ENCODE data around the gene SMIM35. TPM values are rescaled to one million over a fixed set of nuclear protein-coding genes. Genes with fewer than 3 reads are reported as not detected.
"Not testable (repeated sequence)": the region's sequence is repeated elsewhere in the genome, so short reads cannot be mapped to it uniquely, and the experiment has no call there.

SMIM35 gene
- total RNA-seq, 8 experiments from 2014 or later: 0.09 to 0.52 (median 0.17) TPM; not detected in 3

DNA sequence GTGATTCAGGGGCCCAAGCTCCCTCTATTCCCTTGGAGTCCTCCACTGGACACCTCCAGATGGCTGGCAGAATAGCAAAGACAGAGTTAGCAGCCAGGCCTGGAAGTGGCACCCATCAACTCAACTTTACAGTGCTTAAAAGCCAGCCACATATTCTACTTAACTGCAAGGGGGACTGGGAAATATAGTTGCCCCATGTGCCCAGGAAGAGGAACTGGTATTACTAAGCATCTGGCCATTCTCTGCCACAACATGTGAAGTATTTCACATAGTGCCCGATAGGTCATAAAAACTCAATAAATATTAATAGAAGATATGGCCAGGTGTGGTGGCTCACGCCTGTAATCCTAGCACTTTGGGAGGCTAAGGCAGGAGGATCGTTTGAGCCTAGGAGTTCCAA is 106.0 kb downstream of the SMIM35 start:
- H3K4me3 ChIP-seq: no peak overlapping the region
- H3K27ac ChIP-seq: no peak overlapping the region
- 0 to 100% (median 54%) methylated on average over 1 to 3 of the region's 3 CpGs; no CpG with 5 or more reads in 4 of the 10 experiments for WGBS, 10 experiments
- no peaks in the 10 kb centered on the region for H3K4me1 ChIP-seq (replicated peaks in 1 of 2)
- in situ Hi-C loops (cut with MboI; ENCODE audit: low pct_unique_long_range_greater_than_20kb in 2 of 9, low sequenced_read_pairs in 9 of 9, unreplicated experiment in 9 of 9): no loop called here
- ATAC-seq (replicated peaks in 6 of 8): no peak

DNA sequence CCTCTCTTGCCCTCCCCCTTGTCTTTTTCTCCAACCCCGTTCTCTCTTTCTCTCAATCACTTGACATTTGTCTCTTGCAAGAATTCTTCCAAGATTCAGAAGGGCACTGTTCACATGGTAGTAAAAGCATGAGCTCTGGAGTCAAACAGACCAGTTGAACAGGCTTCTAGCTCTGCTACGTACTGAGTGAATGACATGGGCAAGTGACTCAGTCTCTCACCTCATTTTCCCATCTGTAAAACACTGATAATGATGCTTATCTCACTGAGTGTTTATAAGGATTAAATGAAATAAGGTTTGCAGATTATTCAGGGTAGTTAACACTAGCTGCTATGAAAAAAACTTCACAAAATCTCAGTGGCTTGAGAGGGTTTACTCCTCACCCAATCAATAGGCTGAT is 106.5 kb downstream of the SMIM35 start:
- Histone ChIP-seq H3K4me1 (replicated peaks in 1 of 2) (no peaks in the 10 kb centered on the region), H3K4me3 (no peak overlapping the region), H3K27ac (no peak overlapping the region)
- WGBS, 10 experiments: 0 to 65% (median 38%) methylated on average over 1 to 2 of the region's 2 CpGs; no CpG with 5 or more reads in 5 of the 10 experiments
- in situ Hi-C loops (cut with MboI; ENCODE audit: low pct_unique_long_range_greater_than_20kb in 2 of 9, low sequenced_read_pairs in 9 of 9, unreplicated experiment in 9 of 9): no loop called here
- ATAC-seq (replicated peaks in 6 of 8): no peak

DNA sequence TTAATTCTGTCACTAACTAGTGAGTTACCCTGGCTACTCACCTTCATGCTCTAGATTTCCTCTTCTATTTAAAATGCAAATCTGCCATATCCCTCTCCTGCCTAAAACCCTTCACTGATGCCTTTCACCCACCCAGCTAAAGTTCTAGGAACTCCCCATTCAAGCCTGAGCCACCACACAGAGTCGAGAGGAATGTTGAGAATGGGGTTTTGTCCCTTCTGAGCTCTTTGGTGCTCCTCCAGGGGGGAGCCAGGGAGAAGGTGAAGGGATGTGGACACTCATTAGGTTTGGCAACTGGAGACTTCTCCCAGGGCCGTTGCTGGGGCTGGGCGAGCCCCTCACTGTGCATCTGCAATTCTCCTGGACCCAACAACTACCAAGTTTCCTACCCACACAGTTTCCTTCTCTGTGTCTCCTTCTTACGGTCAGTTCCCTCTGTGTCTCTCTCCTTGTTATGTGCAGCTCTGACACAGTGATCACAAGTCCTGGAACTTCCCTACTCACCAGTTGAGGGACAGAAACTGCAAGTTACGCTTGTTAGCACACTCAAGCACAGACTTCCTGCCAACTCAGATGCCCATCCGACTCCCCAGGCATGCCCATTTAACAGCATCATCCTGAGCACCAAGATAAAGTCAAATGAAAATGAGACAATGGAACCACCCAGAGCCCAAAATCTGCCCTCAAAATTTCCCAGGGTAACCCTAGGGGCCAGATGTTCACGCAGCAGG is 107.1 kb downstream of the SMIM35 start:
- no peaks in the 10 kb centered on the region for H3K4me1 ChIP-seq (replicated peaks in 1 of 2)
- 17 to 100% (median 75%) methylated on average over 1 to 7 of the region's 7 CpGs; no CpG with 5 or more reads in 3 of the 10 experiments for WGBS, 10 experiments
- no peak for ATAC-seq (replicated peaks in 6 of 8)
- no peak overlapping the region for H3K4me3 ChIP-seq
- no peak overlapping the region for H3K27ac ChIP-seq
- in situ Hi-C loops (cut with MboI; ENCODE audit: low pct_unique_long_range_greater_than_20kb in 2 of 9, low sequenced_read_pairs in 9 of 9, unreplicated experiment in 9 of 9): no loop called here

DNA sequence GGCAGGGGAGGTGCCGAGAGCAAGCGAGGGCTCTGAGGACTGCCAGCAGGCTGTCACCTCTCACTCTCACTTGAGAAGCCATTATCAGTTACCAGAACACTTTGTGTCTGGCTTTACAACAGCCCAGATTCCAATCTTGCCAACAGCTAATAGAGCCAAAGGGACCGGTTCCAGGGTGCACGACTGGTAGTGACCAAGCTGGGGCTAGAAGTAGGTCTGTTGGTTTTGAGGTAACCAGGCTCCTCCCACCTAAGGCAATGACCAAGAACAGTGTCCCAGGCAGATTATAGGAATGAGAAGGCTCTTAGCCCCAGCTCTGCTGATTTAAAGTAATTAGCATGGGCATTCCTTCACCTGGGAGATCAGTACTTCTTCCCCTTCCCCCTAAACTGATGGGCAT is 107.8 kb downstream of the SMIM35 start:
- in situ Hi-C loops (cut with MboI; ENCODE audit: low pct_unique_long_range_greater_than_20kb in 2 of 9, low sequenced_read_pairs in 9 of 9, unreplicated experiment in 9 of 9): no loop called here
- Histone ChIP-seq H3K4me1 (replicated peaks in 1 of 2) (no peaks in the 10 kb centered on the region), H3K27ac (no peak overlapping the region), H3K4me3 (no peak overlapping the region)
- no peak for ATAC-seq (replicated peaks in 6 of 8)
- WGBS, 10 experiments: 25 to 100% methylated on average over 1 to 2 of the region's 4 CpGs; no CpG with 5 or more reads in 8 of the 10 experiments

DNA sequence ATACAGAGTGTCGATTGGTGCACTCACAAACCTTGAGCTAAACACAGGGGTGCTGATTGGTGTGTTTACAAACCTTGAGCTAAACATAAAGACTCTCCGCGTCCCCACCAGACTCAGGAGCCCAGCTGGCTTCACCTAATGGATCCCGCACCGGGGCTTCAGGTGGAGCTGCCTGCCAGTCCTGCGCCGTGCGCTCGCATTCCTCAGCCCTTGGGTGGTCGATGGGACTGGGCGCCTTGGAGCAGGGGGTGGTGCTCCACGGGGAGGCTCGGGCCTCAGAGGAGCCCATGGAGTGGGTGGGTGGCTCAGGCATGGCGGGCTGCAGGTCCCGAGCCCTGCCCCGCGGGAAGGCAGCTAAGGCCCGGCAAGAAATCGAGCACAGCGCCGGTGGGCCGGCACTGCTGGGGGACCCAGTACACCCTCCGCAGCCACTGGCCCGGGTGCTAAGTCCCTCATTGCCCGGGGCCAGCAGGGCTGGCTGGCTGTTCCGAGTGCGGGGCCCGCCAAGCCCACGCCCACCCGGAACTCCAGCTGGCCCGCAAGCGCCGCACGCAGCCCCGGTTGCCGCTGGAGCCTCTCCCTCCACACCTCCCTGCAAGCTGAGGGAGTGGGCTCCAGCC is 108.4 kb downstream of the SMIM35 start:
- H3K4me1 ChIP-seq (replicated peaks in 1 of 2); H3K4me3 ChIP-seq; ATAC-seq (replicated peaks in 6 of 8); in situ Hi-C loops (cut with MboI; ENCODE audit: low pct_unique_long_range_greater_than_20kb in 2 of 9, low sequenced_read_pairs in 9 of 9, unreplicated experiment in 9 of 9); H3K27ac ChIP-seq: not testable (repeated sequence)
- WGBS, 10 experiments: 65 to 100% methylated on average over 2 to 4 of the region's 36 CpGs; no CpG with 5 or more reads in 8 of the 10 experiments

DNA sequence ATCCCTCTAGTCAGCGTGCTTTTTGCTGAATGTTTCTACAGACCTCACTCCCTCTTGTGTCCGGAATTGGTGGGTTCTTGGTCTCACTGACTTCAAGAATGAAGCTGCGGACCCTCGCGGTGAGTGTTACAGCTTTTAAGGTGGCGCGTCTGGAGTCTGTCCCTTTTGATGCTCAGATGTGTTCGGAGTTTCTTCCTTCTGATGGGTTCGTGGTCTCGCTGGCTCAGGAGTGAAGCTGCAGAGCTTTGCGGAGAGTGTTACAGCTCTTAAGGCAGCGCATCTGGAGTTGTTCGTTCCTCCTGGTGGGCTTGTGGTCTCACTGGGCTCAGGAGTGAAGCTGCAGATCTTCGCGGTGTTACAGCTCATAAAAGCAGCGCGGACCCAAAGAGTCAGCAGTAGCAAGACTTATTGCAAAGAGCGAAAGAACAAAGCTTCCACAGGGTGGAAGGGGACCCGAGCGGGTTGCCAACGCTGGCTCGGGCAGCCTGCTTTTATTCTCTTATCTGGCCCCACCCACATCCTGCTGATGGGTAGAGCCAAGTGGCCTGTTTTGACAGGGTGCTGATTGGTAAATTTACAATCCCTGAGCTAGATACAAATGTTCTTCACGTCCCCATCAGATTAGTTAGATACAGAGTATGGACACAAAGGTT is 109.0 kb downstream of the SMIM35 start:
- H3K4me1 ChIP-seq (replicated peaks in 1 of 2); H3K27ac ChIP-seq; in situ Hi-C loops (cut with MboI; ENCODE audit: low pct_unique_long_range_greater_than_20kb in 2 of 9, low sequenced_read_pairs in 9 of 9, unreplicated experiment in 9 of 9); H3K4me3 ChIP-seq; ATAC-seq (replicated peaks in 6 of 8): not testable (repeated sequence)
- 12 to 100% (median 90%) methylated on average over 1 to 12 of the region's 23 CpGs; no CpG with 5 or more reads in 4 of the 10 experiments for WGBS, 10 experiments

DNA sequence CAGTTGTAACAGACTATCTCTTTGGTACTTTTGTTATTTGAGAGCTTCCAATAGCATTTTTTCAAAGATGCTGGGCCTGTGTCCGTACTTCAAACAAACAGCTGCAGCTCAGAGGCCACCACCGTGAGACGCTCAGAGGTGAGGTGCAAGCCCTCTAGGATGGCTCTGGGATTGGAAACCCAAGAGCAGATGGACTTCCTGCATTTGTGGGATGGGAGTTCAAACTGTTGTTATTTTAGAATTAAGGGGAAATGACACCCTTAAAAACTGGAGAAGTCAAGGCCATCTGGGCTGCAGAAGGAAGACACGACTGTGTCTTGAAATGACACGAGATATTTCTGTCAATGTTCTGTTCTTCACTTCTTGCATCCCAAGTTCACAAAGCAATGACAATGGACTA is 109.7 kb downstream of the SMIM35 start:
- in situ Hi-C loops (cut with MboI; ENCODE audit: low pct_unique_long_range_greater_than_20kb in 2 of 9, low sequenced_read_pairs in 9 of 9, unreplicated experiment in 9 of 9): no loop called here
- Histone ChIP-seq H3K4me1 (replicated peaks in 1 of 2) (peaks cover 0 to 5% of the 10 kb centered on the region in 2 donors), H3K27ac (no peak overlapping the region), H3K4me3 (no peak overlapping the region)
- 21 to 96% (median 88%) methylated on average over 2 to 5 of the region's 5 CpGs; no CpG with 5 or more reads in 3 of the 10 experiments for WGBS, 10 experiments
- no peak for ATAC-seq (replicated peaks in 6 of 8)

DNA sequence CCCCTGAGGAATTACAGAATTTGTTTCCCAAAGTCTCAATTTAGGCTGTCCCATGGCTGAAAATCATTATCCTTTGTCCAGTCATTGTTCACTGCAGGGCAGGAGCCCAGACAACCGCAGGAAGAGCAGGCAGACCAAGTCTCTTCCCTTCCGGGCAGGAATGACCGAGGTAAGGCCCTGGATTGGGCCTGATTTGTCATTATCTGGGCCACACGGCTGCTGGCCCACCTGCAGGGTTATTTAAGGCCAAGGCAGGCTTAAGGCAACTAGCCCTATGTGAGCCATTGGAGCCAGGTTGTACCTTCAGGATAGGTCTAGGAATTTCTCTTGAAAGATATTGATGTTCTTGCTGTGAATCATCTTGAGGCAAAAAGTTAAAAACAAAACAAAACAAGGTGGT is 110.3 kb downstream of the SMIM35 start:
- in situ Hi-C loops (cut with MboI; ENCODE audit: low pct_unique_long_range_greater_than_20kb in 2 of 9, low sequenced_read_pairs in 9 of 9, unreplicated experiment in 9 of 9): no loop called here
- peaks cover 0 to 5% of the 10 kb centered on the region in 2 donors for H3K4me1 ChIP-seq (replicated peaks in 1 of 2)
- H3K4me3 ChIP-seq: no peak overlapping the region
- ATAC-seq (replicated peaks in 6 of 8): no peak
- 0 to 100% (median 53%) methylated on average over 1 to 4 of the region's 4 CpGs; no CpG with 5 or more reads in 3 of the 10 experiments for WGBS, 10 experiments
- no peak overlapping the region for H3K27ac ChIP-seq

DNA sequence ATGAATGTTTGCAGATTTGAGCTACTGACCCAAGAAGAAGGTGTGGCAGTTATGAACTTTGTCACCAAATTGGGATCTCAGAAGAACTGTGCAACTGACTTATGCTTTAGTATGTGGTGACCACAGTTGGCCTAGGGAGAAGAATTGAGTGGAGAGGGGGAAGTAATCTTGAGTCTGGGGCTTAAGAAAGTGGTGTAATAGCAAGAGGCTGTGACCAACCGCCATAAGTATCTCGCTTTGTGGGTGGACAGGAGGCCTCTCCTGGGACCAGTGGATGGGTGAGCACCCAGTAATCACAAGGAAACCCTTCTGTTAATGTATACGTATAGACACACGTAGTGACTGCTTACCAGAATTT is 113.3 kb downstream of the SMIM35 start:
- in situ Hi-C loops (cut with MboI; ENCODE audit: low pct_unique_long_range_greater_than_20kb in 2 of 9, low sequenced_read_pairs in 9 of 9, unreplicated experiment in 9 of 9): no loop called here
- WGBS, 10 experiments: 43 to 100% (median 80%) methylated on average over 1 to 4 of the region's 4 CpGs; no CpG with 5 or more reads in 2 of the 10 experiments
- ATAC-seq (replicated peaks in 6 of 8): no peak
- Histone ChIP-seq H3K4me1 (replicated peaks in 1 of 2) (peaks cover 0 to 5% of the 10 kb centered on the region in 2 donors), H3K27ac (no peak overlapping the region), H3K4me3 (no peak overlapping the region)

DNA sequence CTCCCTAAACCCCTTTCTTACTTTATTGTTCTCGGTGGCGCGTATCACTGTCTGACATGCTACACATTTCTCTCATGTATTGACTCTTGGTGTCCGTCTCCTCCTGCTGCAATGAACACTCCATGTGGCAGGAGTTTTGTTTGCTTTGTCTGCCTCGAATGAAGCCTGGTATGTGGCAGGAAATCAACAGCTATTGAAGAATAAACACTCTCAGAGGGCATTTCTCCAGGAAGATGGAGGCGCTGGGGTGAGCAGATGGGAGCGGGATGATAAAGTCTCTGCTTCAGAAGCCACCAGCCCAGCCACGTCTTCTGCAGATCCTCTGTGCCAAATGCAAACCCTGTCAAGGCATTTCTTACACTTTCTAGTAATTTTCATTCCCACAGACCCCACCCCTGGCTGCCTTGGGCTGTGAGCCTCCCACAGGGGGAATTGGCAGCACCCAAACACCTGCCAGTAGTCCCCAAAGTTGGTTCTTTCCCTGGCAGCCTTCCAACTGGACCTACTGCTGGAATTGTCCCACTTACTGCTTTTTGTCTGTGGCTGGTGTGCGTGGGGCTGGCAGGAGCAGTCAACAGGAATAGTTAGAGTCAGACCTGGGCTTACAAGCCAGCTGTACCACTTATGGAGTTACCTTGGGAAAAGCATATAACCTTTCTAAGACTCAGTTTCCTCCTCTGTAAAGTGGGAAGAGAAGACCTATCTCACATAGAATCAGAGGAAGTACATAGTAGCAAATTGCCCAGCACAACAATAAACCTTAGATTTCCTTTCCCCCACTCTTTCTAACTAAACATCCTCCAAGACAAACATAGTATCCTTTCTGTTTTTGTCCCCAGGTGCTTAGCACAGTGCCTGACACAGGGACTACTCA is 113.9 kb downstream of the SMIM35 start:
- in situ Hi-C loops (cut with MboI; ENCODE audit: low pct_unique_long_range_greater_than_20kb in 2 of 9, low sequenced_read_pairs in 9 of 9, unreplicated experiment in 9 of 9): no loop called here
- 0 to 93% (median 62%) methylated on average over 1 to 9 of the region's 9 CpGs for WGBS, 10 experiments
- ATAC-seq (replicated peaks in 6 of 8): peak in 3 of 8 experiments; percentile 46 to 94 (median 48)

DNA sequence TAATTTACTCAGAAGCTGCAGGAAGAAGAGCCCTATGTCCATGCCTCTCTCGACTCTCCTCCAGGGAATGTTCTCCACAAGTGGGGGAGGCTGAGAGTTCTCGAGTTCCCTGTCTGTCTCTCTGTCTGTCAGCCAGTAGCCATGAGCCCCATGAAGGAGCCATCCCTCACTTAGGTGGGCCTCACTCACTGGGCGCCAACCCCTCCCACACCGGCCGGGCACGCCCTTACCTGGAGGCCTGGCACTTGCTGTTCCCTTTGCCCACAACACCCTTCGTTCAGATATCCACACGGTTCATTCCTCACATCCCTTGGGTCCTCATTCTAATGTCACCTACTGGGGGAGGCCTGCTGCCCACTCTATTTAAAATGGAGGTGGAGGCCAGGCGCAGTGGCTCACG is 114.7 kb downstream of the SMIM35 start:
- in situ Hi-C loops (cut with MboI; ENCODE audit: low pct_unique_long_range_greater_than_20kb in 2 of 9, low sequenced_read_pairs in 9 of 9, unreplicated experiment in 9 of 9): no loop called here
- no peak overlapping the region for H3K27ac ChIP-seq
- peaks cover 0 to 5% of the 10 kb centered on the region in 2 donors for H3K4me1 ChIP-seq (replicated peaks in 1 of 2)
- H3K4me3 ChIP-seq: no peak overlapping the region
- no peak for ATAC-seq (replicated peaks in 6 of 8)
- 42 to 90% (median 70%) methylated on average over 1 to 8 of the region's 10 CpGs; no CpG with 5 or more reads in 1 of the 10 experiments for WGBS, 10 experiments

More for the DNA sequence above, 113.9 kb downstream of the SMIM35 start:
- Histone ChIP-seq H3K4me3 (no peak overlapping the region), H3K4me1 (replicated peaks in 1 of 2) (peaks cover 0 to 5% of the 10 kb centered on the region in 2 donors), H3K27ac (no peak overlapping the region)

DNA sequence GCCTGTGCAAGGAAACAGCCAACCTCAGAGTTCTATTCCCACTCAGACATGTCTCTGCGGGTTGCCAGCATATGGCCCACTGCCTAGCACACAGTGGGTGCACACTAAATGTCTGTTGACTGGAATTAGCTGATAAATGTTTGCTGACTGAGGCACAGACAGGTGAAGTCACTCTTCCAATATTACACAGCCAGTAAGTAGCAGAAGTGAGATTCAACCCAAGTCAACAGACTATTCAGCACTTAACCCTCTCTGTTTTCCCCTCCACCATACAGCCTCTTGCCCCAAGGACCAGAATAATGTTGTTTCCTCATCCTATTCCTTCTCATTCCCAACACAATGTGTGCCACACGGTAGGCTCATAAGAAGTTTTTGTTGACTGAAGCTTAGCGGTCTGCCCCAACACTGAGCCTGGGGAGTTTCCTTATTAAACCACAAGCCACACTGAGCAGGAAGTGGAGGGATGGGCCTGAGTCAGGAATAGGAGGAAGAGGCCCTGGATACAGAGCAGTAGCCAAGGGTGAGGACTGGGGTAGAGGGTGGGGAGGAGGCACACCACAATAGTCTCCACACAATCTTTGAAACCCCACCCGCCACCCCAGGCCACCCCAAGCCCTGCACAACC is 116.3 kb downstream of the SMIM35 start:
- peaks cover 0 to 5% of the 10 kb centered on the region in 2 donors for H3K4me1 ChIP-seq (replicated peaks in 1 of 2)
- ATAC-seq (replicated peaks in 6 of 8): peak in 2 of 8 experiments; percentile 66 to 82
- no peak overlapping the region for H3K4me3 ChIP-seq
- WGBS, 10 experiments: 0 to 92% (median 58%) methylated on average over 1 to 3 of the region's 4 CpGs; no CpG with 5 or more reads in 2 of the 10 experiments
- H3K27ac ChIP-seq: no peak overlapping the region
- in situ Hi-C loops (cut with MboI; ENCODE audit: low pct_unique_long_range_greater_than_20kb in 2 of 9, low sequenced_read_pairs in 9 of 9, unreplicated experiment in 9 of 9): no loop called here
